Kidney capillary endothelial cell (primary cell): ENCODE measurements around the gene OSCP1.

Source experiments
- DNase-seq: peaks from one replicate; pipeline ENCODE4 v3.0.0-alpha.2; 2018; ENCODE audit warnings: low spot score

Gene OSCP1

GRCh38 chr1:36475341-36475740 is 25.1 kb upstream of the OSCP1 start:
- no peak for DNase-seq

GRCh38 chr1:36472656-36473055 is 22.4 kb upstream of the OSCP1 start:
- no peak for DNase-seq

DNA sequence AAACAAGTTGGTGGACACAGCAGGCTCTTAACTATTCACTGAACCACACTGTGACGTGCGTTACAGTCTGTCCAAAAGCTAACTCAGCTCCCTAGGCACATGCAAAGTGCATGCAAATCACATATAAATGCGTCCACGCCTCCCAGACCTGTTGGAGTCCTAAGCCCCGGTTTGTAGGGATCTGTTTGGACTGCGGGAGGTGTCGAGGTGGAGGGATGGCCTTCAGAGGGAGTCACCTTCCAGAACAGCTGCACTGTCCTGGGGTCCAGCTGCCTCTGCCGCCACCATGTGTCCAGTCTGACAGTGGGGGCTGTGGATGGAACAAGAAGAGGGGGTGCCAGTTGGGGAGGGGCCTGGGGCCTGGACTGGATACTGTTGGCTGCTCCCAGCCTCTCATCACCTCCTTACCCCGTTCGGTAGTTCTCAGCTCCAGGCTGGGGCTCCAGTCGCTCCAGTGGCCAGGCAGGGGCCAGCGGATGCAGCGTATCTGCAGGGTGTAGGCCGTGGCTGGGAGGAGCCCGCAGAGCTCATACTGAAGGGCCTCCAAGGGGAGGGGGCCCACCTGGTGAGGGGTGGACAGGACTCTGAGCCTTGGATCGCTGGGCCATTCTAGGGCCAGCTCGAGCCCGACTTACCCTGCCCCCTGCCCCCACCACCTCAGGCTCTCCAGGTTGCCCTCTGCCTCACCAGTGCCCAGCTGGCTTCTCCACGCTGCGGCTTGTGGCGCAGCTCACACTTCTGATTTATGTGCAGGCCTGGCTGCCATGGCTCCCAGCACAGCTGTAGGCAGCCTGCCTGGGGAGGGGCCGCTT is 21.8 kb upstream of the OSCP1 start:
- no peak for DNase-seq

- DNase-seq, result no peak
Observed at GRCh38 chr1:36469163-36469562, 18.9 kb upstream of the OSCP1 start.

- no peak for DNase-seq
Observed at GRCh38 chr1:36467700-36468455, 17.6 kb upstream of the OSCP1 start.

DNA sequence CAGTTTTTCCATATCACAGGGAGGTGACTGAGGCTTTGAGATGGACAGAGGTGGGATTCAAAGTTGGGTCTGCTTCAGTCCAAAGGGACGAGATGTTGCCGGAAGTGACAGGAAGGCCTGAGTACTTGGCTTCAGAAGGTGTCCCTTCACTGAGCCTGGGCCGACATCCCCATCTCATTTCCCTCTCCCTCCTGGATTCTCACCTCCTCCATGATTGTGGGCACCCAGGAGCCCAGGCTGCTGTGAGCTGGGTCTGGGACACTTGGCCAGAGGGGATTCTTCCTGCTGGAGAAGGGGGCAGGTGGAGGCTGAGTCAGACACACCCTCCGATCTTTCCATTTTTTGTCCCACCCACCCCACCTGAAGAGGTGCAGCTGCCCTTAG is 16.8 kb upstream of the OSCP1 start:
- no peak for DNase-seq

- DNase-seq, result no peak
Observed at GRCh38 chr1:36466370-36467026, 16.2 kb upstream of the OSCP1 start.

GRCh38 chr1:36465731-36466369 is 15.6 kb upstream of the OSCP1 start:
- no peak for DNase-seq

DNA sequence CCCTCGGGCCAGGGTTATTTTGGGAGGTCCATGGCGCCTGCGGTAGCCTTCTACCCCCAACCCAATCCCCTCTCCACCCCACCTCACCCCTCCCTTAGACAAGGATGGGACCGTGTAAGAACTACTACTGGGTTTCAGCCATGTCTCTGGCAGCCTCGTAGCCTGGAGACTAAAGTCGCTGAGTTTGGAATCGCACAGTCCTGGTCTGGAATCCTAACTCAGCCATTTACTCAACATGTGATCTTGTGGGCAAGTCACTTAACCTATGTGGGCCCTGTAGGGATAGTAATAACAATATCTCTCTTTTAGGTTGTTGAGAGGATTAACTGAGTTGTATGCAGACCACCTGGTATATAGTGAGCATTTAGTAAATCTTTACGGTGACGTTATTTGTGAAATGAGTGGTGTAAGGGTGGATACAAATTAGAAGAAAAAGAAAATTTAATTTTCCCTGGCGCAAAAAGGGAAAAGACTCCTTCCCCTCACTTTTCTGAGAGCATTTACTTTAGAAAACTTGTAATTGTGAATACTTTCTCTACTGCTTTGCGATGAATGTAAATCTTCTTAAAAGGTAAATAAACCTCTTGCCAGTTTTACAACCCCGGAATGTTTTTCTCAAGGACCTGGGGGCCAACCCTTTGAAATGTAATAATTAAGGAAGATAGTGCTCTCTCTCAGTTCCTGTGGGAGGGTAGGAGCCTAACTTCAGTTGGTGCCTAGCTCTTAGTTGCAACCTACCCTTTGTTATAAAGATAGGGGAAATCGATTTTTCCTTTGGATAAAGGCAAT is 14.5 kb upstream of the OSCP1 start:
- DNase-seq, result no peak

- peak; percentile 94 for DNase-seq
Observed at GRCh38 chr1:36463803-36464604, 13.8 kb upstream of the OSCP1 start, which contains the start of gene MRPS15. Gene MRPS15 (minus strand): TSS chr1:36464384. CDS start chr1:36464275, 109 bp downstream.

DNA sequence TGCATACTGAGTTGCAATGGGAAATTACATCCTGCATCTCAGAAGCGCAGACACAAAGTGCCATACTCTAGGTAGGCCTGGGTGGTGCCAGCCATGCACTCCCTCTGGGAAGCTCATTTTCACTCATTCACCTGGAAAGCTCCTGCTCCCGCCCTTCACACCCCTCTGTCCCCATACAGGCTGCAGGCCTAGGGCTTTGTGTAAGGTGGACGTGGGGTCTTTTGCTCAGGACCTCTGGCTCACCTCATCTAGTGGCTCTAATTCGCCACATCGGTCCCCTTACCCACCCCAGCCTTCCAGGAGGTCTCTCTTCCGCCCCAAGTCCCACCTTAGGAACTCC is 13.2 kb upstream of the OSCP1 start:
- DNase-seq, result no peak

- no peak for DNase-seq
Observed at GRCh38 chr1:36458910-36459309, 8.7 kb upstream of the OSCP1 start.

- DNase-seq, result no peak
Observed at GRCh38 chr1:36457691-36458090, 7.4 kb upstream of the OSCP1 start.

DNA sequence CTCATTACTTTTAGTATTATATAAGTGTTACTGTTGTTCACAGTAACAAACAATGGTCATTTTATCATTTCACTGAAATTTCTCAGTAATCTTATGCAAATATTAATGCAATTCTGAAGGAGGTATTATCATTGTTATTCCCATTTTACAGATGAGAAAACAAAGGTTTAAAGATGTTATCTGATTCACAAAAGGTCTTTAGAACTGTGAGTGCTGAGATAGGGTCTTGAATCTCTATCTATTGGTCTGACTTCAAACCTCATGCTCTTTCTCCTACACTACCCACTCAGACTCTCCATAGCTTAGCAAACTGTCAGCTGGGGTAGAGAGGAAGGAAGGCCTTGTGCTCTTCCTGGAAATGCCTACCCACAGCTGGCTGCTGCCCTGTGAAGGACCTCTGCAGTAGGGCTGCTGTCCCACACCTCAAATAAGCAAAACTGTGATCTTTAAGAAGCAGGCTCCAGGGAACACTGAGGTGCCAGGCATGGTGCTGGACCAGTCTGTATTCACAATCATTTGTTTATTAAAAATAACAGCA is 6.2 kb upstream of the OSCP1 start:
- DNase-seq, result no peak

DNA sequence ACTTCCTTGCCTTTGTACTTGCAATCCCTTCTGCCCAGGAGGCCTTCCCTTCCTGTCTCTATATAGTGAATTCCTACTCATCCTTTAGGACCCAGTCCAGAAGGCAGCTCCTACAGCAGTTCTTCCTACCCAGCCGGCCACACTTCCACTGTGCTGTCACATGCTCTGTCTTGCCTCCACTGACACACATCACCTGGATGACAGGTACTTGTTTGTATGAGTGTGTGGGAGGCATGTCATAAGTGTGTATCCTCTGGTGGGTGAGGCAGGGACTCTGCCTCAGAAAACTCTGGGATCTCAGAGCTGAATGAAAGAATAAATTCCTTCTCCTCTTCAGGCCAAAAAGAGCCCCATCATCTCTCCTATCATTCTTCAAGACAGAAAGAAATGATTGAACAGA is 5.1 kb upstream of the OSCP1 start:
- no peak for DNase-seq

DNA sequence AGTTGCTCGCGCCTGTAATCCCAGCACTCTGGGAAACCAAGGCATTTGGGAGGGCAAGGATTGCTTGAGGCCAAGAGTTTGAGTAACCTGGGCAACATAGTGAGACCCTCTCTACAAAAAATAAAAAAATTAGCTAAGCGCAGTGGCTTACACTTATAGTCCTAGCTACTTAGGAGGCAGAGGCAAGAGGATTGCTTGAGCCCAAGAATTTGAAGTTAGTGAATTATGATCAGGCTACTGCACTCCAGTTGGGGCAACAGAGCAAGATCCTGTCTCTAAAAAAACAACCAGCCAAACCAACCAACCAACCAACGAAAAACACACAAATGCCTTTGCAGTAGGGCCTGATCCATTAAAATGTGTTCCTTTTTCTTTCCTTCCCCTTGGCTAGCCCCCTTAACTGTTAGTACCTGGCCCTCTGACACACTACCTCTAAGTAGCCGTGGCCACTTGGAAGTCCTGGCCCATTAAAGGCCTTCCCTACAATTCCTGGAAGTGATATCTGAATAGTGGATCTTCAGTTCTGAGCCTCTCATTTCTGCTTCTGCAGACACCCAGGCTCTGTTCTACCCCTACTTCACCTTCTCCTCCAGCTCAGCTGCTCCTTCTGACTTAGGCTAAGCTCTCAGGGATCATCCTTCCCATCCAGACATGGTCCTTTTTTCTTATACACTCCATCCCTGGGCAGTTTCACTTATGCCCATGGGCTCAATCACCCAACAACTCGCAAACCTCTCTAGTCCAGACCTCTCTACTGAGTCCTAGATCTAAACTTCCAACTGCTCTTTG is 3.5 kb upstream of the OSCP1 start:
- DNase-seq, result no peak

DNA sequence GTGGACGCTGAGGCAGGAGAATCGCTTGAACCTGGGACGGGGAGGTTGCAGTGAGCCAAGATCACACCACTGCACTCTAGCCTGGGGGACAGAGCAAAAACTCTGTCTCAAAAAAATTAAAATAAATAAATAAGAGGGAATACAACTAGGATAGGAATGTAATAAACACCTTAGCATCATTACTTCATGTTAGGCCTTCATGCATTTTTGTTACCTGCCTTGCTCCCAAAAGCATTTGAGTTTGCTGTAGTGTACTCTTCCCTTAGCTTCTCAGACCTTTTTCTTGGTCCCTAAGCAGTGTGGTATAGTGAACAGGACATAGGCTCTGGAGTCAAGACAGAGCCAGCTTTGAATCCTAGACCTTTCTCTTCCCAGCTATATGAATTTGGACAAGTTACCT is 2.8 kb upstream of the OSCP1 start:
- no peak for DNase-seq

DNA sequence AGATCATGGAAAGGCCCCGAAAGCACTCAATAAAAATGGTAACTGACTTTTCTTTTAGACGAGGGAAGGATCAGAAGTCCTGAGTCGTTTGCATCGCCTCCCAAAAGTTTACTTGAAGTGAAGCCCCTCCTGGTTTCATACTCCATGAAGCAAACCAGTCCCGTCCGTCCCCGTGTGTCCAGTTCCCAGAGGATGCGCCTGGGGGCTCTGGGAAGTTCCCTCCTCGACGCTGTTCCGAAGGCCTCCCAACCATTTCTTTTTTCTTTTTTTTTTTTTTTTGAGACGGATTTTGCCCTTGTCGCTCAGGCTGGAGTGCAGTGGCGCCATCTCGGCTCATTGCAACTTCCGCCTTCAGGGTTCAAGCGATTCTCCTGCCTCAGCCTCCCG is 661 bp upstream of the OSCP1 start:
- no peak for DNase-seq

- no peak for DNase-seq
Observed at GRCh38 chr1:36448530-36449056, 1.7 kb downstream of the OSCP1 start.

- DNase-seq, result no peak
Observed at GRCh38 chr1:36447450-36447849, 2.8 kb downstream of the OSCP1 start.
